Measurements from ENCODE around the gene OR6S1.

Gene OR6S1, protein sequence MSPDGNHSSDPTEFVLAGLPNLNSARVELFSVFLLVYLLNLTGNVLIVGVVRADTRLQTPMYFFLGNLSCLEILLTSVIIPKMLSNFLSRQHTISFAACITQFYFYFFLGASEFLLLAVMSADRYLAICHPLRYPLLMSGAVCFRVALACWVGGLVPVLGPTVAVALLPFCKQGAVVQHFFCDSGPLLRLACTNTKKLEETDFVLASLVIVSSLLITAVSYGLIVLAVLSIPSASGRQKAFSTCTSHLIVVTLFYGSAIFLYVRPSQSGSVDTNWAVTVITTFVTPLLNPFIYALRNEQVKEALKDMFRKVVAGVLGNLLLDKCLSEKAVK

DNA sequence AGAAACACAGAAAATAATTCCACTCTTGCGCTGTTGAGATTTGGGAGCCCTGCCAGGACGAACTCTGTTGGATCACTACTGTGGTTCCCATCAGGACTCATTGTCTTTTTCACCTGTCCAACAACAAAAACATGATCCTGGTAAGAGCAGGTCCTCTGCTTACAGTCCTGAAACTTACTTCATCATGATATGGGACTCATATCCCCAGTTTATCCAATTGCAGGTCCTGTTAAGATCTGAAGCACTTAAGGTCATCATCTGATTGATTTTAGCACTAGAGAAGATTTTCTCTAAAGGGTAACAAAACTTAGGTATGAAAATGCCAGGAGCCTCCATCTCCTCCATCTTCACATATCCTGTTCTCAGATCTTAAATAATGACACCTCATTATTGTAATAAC is at the start of gene OR6S1:
Gene OR6S1 (minus strand): TSS at position 101 of the 400 bp plus-strand sequence. CDS start 0 bp downstream, at position 101.
- no peaks in the 10 kb centered on the region for H4K20me1 ChIP-seq
- TF ChIP-seq Cebpa-rat (IDR thresholded peaks at IDR 0.05) = no peak
- H3K4me3 ChIP-seq = no peak within 1 kb of the TSS
- no peaks in the 10 kb centered on the region; the same call in 1 of the 2 replicates for H3K27me3 ChIP-seq
- no peak within 1 kb of the TSS for H3K9ac ChIP-seq
- no peaks in the 10 kb centered on the region for H3K4me1 ChIP-seq
- no peak within 1 kb of the TSS for H3K27ac ChIP-seq
- no peak within 1 kb of the TSS for H3K4me2 ChIP-seq
- H3K9me3 ChIP-seq = no peaks in the 10 kb centered on the region
- no peaks in the 10 kb centered on the region for H3K36me3 ChIP-seq

DNA sequence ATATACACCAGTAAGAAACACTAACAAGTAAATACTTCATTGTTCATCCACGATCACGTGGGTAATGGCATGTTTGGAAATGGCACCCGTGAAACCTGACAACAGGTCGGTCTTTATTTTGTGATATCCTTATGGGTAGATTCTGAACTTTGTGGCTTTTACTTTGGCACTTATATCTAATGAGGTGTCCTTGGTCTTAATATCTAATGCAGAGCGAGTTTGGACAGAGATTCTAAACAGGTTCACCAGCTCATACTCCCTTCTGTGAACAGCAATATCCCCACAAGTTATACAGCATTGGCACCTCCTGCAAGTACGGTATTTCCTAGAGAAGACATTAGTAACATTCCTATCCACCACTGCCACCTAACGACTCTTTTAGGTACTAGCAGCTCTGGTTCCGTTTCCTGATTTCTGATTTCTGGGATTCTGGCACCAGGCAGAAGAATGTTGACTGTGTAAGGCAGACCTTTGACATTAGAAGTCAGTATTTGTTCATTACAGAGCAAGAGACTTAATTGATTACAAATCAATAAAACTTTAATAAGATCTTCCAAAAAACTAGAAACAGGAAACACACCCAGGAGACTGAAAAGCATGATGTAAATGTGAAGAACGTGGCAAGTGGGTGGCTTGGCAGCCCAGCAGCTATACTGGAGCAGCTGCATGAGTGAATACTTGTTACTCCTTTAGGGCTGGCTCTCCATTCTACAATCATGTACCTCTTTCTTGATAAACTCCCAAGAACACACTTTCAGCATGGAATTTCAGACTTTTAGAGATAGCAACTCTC is 49.6 kb upstream of the OR6S1 start:
- no peak overlapping the region for H3K4me3 ChIP-seq
- no peak overlapping the region for H3K9ac ChIP-seq
- H3K36me3 ChIP-seq = no peaks in the 10 kb centered on the region
- H3K27me3 ChIP-seq = no peaks in the 10 kb centered on the region
- no peak overlapping the region for H3K4me2 ChIP-seq
- H3K27ac ChIP-seq = no peak overlapping the region
- no peaks in the 10 kb centered on the region for H3K9me3 ChIP-seq
- 0 out of 2 replicates have a peak, but pooled peaks cover 2% of the 10 kb centered on the region for H3K4me1 ChIP-seq
- no peak for TF ChIP-seq Cebpa-rat (IDR thresholded peaks at IDR 0.05)
- H4K20me1 ChIP-seq = no peaks in the 10 kb centered on the region

DNA sequence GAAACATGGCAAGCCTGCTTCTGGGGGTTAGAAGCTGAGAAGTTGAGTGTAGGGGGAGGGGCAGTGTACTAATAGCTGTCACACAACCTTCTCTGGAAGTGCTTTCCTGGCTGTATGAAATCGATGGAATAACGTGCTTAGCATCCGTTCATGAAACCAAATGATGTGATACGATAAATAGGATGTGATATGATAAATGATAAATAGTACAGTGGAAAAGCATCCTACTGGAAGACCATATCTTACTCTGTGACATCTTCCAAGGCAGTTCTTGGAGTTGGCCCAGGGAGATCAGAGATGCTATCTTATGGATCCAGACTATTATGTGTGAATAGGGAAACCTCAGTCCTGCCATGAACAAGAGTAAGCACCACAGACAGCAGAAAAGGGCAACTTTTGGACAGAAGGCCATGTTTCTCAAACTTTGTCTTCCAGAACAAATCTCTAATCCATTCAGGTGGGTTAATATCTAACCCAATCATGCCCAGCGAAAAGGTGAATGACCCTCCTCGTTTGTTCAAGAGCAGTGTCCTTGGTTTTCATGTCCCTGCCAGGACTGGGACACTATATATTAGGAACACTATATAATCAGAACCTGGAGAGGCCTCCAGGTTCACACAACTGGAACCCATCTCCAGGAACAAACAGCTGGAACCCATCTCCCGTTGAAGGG is 46.8 kb upstream of the OR6S1 start, which contains the start of gene ANG:
Gene ANG (plus strand): TSS at position 598 of the 673 bp plus-strand sequence. CDS start 4,801 bp downstream, outside the sequence.
- H4K20me1 ChIP-seq = no peaks in the 10 kb centered on the region
- no peaks in the 10 kb centered on the region for H3K9me3 ChIP-seq
- no peak within 1 kb of the TSS for H3K4me3 ChIP-seq
- no peak within 1 kb of the TSS for H3K27ac ChIP-seq
- peaks cover 17% of the 10 kb centered on the region for H3K4me1 ChIP-seq
- H3K9ac ChIP-seq = peak within 1 kb of the TSS; percentile 23; the same call in 1 of the 2 replicates
- no peak within 1 kb of the TSS for H3K4me2 ChIP-seq
- no peaks in the 10 kb centered on the region for H3K27me3 ChIP-seq
- no peak for TF ChIP-seq Cebpa-rat (IDR thresholded peaks at IDR 0.05)
- no peaks in the 10 kb centered on the region for H3K36me3 ChIP-seq

DNA sequence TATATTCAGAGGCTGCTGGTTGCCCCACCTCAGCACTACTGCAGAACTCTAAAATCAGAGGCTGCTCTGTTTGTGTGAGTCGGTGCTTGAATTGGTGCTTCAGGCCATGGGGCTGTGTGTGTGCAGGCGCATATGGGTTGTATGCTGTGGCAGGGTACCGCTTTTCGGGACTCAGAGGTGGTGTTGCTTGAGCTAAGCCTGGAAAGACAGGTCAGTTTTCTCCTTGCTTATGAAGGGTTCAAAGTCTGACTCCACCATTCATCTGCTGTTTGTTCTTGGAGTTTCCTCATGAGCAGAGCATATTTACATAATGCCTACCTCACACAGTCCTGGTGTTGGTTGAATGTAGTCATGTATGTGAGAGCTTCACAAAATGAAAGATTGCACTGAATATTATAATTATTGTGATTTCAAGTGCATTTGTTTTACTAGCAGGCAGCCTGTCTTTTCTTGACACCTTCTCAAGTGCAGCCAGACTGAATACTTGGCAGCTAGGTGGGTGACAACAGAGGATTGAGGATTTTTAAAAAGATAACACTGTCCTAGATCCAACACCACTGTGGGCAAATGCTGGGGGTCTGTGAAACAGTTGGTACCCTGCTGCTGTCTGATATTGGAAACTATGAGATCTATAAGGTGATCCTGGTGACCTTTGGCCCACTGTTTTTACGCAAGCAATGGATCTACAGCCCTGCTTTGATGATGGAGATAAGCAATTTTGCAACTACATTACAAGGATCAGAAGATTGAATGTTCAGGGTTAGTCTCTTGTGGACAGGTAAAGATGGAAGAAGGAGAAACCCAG is 46.1 kb upstream of the OR6S1 start:
- Histone ChIP-seq H3K9me3 (no peaks in the 10 kb centered on the region), H3K4me2 (no peak overlapping the region), H3K4me3 (no peak overlapping the region), H3K27ac (no peak overlapping the region), H3K9ac (no peak overlapping the region; the same call in 1 of the 2 replicates), H4K20me1 (no peaks in the 10 kb centered on the region), H3K27me3 (no peaks in the 10 kb centered on the region), H3K36me3 (no peaks in the 10 kb centered on the region), H3K4me1 (peaks cover 17% of the 10 kb centered on the region)
- no peak for TF ChIP-seq Cebpa-rat (IDR thresholded peaks at IDR 0.05)

DNA sequence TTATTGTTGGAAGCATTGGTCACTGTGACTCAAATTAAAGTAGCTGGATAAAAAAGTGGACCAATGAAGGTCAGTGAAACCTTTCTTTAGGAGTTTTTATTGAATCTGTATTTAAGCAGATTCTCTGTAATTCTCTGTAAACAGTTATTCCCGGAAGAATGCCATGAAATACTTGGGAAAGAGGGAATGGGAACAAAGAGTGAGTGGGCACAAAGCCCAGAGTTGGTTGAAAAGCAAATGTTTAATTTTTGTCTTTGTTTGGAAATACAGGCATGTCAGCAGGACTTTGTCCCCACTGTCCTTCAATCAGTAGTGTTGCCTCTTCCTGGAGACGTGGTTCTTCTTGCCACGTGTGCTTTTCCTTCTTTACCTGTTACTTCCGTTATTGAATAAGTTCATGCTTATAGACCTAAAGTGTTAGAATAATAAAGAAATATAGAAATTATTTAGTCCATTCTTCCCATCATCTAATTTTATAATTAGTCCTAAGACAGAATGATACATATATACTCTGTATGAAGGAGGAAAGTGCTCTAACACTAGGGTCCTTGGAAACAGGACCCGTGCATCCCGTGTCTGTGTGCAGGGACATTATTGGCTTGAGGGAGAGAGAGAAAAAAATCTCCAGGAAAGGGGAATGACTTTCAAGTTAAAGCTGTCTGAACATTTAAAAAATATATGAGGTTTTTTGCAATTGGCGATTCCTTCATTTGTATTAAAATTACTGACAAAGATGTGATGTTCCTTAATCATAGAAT is 45.1 kb upstream of the OR6S1 start:
- H4K20me1 ChIP-seq = no peaks in the 10 kb centered on the region
- H3K36me3 ChIP-seq = no peaks in the 10 kb centered on the region
- H3K9me3 ChIP-seq = no peaks in the 10 kb centered on the region
- H3K27ac ChIP-seq = no peak overlapping the region
- no peaks in the 10 kb centered on the region for H3K27me3 ChIP-seq
- TF ChIP-seq Cebpa-rat (IDR thresholded peaks at IDR 0.05) = no peak
- H3K4me2 ChIP-seq = no peak overlapping the region
- H3K9ac ChIP-seq = no peak overlapping the region
- no peak overlapping the region for H3K4me3 ChIP-seq
- H3K4me1 ChIP-seq = peaks cover 24% of the 10 kb centered on the region

DNA sequence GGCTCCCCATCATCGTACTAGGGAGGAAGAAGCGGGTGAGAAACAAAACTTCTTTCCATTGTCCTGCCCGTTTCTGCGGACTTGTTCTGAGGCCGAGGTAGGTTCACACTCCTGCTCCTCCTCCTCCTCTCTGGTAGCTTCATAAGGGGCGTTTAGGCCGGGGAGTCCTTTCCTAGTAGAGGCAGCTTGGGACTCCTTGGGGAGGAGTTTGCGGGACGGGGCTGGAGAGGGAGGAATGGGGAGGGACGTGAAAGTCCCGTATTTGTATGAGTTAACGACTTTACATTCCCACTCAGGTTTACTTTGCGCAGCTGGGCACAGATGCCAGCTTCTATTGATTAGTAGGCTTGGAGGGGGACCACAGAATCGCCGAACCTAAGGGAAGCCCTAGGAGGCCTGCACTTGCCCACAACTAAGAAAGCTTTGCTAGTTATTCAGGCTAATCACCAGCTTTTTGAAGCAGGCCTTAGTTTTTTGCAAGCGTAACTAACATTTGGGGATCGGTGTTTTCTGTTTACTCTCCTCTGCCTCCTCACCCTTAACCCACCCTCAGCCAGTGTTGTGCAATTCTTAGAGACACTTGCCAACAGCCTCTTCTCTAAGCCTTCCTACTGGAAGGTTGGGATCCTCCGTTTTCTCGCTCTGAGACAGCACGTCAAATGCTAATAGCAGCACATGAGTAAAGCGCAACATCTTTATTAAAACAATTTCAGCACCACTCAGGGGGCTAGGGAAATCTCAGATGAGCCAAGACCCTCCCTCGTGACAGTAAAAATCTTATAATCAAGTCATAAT is 43.4 kb upstream of the OR6S1 start:
- no peaks in the 10 kb centered on the region for H3K27me3 ChIP-seq
- no peaks in the 10 kb centered on the region for H3K36me3 ChIP-seq
- peak overlapping the region; percentile 90 for H3K9ac ChIP-seq
- H3K4me3 ChIP-seq = peak overlapping the region; percentile 78
- peak overlapping the region; percentile 97 for H3K4me2 ChIP-seq
- no peaks in the 10 kb centered on the region for H3K9me3 ChIP-seq
- peak; percentile 58 for TF ChIP-seq Cebpa-rat (IDR thresholded peaks at IDR 0.05)
- H3K27ac ChIP-seq = peak overlapping the region; percentile 90
- peaks cover 38% of the 10 kb centered on the region for H3K4me1 ChIP-seq
- no peaks in the 10 kb centered on the region for H4K20me1 ChIP-seq

DNA sequence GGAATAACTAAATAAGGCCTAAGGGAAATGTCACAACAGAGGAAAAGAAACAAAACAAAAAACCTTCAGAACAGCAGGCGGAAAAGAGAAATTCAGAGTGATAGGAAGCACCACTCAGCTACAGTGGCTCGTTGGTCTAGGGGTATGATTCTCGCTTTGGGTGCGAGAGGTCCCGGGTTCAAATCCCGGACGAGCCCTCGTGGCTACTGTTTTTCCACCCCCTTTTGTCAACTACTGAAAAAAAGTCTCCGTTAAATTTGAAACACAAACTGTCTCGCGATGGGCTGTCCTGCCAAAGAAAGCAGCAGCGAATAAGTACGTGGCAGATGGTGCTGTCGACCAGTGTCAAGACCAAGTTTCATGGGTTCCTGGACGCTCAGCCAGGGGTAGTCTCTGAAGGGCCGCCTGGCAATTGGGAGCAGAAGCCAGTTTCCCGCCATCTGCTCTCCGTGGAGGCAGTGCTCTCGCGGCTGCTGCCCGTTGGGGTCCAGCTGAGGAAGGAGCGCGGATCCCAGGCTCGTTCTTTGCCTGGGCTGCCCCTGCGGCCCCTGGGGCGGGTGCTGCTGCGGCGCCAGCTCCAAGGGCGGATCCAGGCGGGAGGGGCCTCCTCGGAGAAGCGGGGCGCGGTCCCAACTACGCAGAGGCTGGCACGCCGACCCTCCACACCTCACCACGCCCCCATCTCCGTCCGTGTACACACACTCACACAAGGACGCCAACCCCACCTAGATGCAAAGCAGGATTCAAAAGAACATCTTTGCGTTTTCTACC is 42.6 kb upstream of the OR6S1 start, which contains the start of gene RNASE4:
Gene RNASE4 (plus strand): TSS at position 670 of the 771 bp plus-strand sequence. CDS start 14,812 bp downstream, outside the sequence.
- no peaks in the 10 kb centered on the region for H3K27me3 ChIP-seq
- H4K20me1 ChIP-seq = no peaks in the 10 kb centered on the region
- no peak for TF ChIP-seq Cebpa-rat (IDR thresholded peaks at IDR 0.05)
- H3K36me3 ChIP-seq = no peaks in the 10 kb centered on the region
- H3K9ac ChIP-seq = peak within 1 kb of the TSS; percentile 90
- peak within 1 kb of the TSS; percentile 90 for H3K27ac ChIP-seq
- peak within 1 kb of the TSS; percentile 78 for H3K4me3 ChIP-seq
- no peaks in the 10 kb centered on the region for H3K9me3 ChIP-seq
- H3K4me2 ChIP-seq = peak within 1 kb of the TSS; percentile 97
- peaks cover 45% of the 10 kb centered on the region for H3K4me1 ChIP-seq
